Heart right ventricle (tissue), 16 donors: ENCODE measurements around the gene CPT1A. TPM values are rescaled to one million over a fixed set of nuclear protein-coding genes. Genes with fewer than 3 reads are reported as not detected.

ENCODE experiments used
- ATAC-seq, 8 donors: fragments of 200-7000 bp; cut with Tn5 transposase; one replicate each; pipeline ENCODE4 v1.9.1; 2020; ENCODE audit warnings: mild to moderate bottlenecking in 8 of 8, moderate library complexity in 8 of 8, moderate number of reproducible peaks in 1 of 8
- DNase-seq, 2 donors: peaks; one replicate each; pipeline ENCODE4 v3.0.0-alpha.2; 2020
- H3K27ac ChIP-seq, 10 donors: fragments of 200-600 bp; sonication (generic) in 2 of 10; one replicate each; pipeline versions ENCODE4 v1.5.0 to v1.8.0; 2020 to 2022; ENCODE audit warnings: mild to moderate bottlenecking in 3 of 10
- H3K27me3 ChIP-seq, 7 donors: fragments of 200-600 bp; one replicate each; pipeline ENCODE4 v1.8.0; 2021 to 2022; ENCODE audit warnings: mild to moderate bottlenecking in 2 of 7
- H3K36me3 ChIP-seq, 9 donors: fragments of 200-600 bp; sonication (generic) in 1 of 9; one replicate each; pipeline versions ENCODE4 v1.5.0 to v1.8.0; 2020 to 2022; ENCODE audit warnings: mild to moderate bottlenecking in 2 of 9
- H3K4me1 ChIP-seq, 9 donors: fragments of 200-600 bp; sonication (generic) in 1 of 9; one replicate each; pipeline versions ENCODE4 v1.5.0 to v1.8.0; 2020 to 2022; ENCODE audit warnings: mild to moderate bottlenecking in 4 of 9
- H3K4me3 ChIP-seq, 10 donors: fragments of 200-600 bp; sonication (generic) in 2 of 10; one replicate each; pipeline versions ENCODE4 v1.5.0 to v1.8.0; 2020 to 2022; ENCODE audit warnings: mild to moderate bottlenecking in 7 of 10, moderate library complexity in 2 of 10
- H3K9me3 ChIP-seq, 11 donors: fragments of 200-600 bp in 10 of 11; sonication (generic) in 2 of 11; one replicate each; pipeline versions ENCODE4 v1.5.0 to v1.8.0; 2013 to 2022; ENCODE audit warnings: mild to moderate bottlenecking in 2 of 11, control low read depth in 1 of 11, moderate library complexity in 1 of 11
- WGBS, 2 donors: extraction: QIAGEN DNeasy Blood & Tissue Kit; methylation state at CpG; one replicate each; pipeline ENCODE4 v1.1.7; 2013; ENCODE audit warnings: inconsistent platforms in 1 of 2; 5-methylcytosine and 5-hydroxymethylcytosine counted together
- intact Hi-C, 10 donors: fragments of 100-400 bp; cut with DNase I; formaldehyde crosslinking; loops; one replicate each; pipeline versions ENCODE4 v1.11.1 to v1.14.2; 2022
- polyA plus RNA-seq, 2 donors: library from polyadenylated mRNA; stranded (reverse); fragments of 200-250 nt; gene quantifications; one replicate each; pipeline ENCODE4 v1.2.3, GENCODE V29; 2013
- total RNA-seq, 10 donors: library from RNA; stranded (reverse); fragmentation: NEBNext Ultra II Directional in 3 of 10; extraction: Animal tissue kit (Norgen Biotek cat#: 25700) in 3 of 10; gene quantifications; one replicate each; pipeline versions ENCODE4 v1.2.1 to v1.2.4, GENCODE V29; 2021 to 2023
- TF ChIP-seq, protein P1 (sequence below), 9 donors: fragments of 200-600 bp; sonication (generic) in 2 of 9; IDR thresholded peaks; one replicate each; pipeline versions ENCODE4 v1.5.0 to v1.8.0; 2021 to 2022; ENCODE audit warnings: antibody characterized with exemption in 9 of 9, mild to moderate bottlenecking in 5 of 9, moderate library complexity in 1 of 9
- donor health status: Arrhythmogenic right ventricular cardiomyopathy.
- donor health status: ischemic (EF 13 %, LVEDD 7.1; RV severe dilation, severe dysfunction).
- donor health status: healthy with polysubstance abuse.
- donor health status: DM: no; HTN: yes; CAD: no.
- donor health status: DM: no; HTN: no; CAD: no.
- donor health status: ischemic (EF 25% LVEDD 6.9; RV normal size, moderate dysfunction).
- donor health status: ischemic (EF 25% LVEDD 5.7; RV mildly dilated, moderate dysfunction).
- donor health status: healthy.
- donor health status: DM: yes; HTN: yes; CAD: no.
- donor health status: Ischemic cardiomyopathy.
- donor health status: ischemic (EF 35%, LVEDD 5.7; RV mildly dilated, moderate dysfunction).
- donor health status: nonischemic (EF 11% LVEDD 7.7; RV severe dilation, severe dysfunction).
- donor health status: DM: yes; HTN: yes; CAD: no.
- donor health status: PGD.
- donor health status: ischemic (EF 29% LVEDD 5.4; RV normal size, mild dysfunction).
- donor health status: nonischemic (EF 23%, LVEDD 6.1; RV moderate dilation, normal function).

The CPT1A gene
- total and polyA plus RNA-seq, 12 donors, result 18.8 to 84.4 (median 44.2) TPM

DNA sequence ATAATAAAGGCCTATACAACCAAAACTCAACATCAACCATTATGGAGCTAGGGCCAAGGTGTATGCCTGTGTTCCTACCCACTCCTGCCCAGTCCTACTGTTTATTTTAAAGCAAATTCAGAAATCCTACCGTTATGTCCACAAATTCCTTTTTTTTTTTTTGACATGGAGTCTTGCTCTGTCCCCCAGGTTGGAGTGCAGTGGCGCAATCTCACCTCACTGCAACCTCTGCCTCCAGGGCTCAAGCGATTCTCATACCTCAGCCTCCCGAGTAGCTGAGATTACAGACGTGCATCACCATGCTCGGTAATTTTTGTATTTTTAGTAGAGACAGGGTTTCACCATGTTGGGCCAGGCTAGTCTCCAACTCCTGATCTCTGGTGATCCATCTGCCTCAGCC lies 3.1 kb upstream of the CPT1A start:
- no peaks in the 10 kb centered on the region for H3K27me3 ChIP-seq
- H3K4me3 ChIP-seq, result no peak overlapping the region
- no peaks in the 10 kb centered on the region for H3K9me3 ChIP-seq
- 76 to 89% methylated on average over 6 of the region's 6 CpGs for WGBS, 2 donors
- DNase-seq (no peak), ATAC-seq (no peak)
- peaks cover 0 to 44% (median 34%) of the 10 kb centered on the region in 9 donors for H3K4me1 ChIP-seq
- no peaks in the 10 kb centered on the region for H3K36me3 ChIP-seq
- intact Hi-C loops, result loop anchor here in 3 of 10 donors (5.0 to 10.0 kb wide), 4 partner anchors 38 to 62 kb away; partner anchors contain the start of genes IGHMBP2 (in 1 of the 3) and MRPL21 (in 1 of the 3)
- peak overlapping the region in 2 of 10 donors; percentile 91 to 97 for H3K27ac ChIP-seq
- TF ChIP-seq, protein P1, sequence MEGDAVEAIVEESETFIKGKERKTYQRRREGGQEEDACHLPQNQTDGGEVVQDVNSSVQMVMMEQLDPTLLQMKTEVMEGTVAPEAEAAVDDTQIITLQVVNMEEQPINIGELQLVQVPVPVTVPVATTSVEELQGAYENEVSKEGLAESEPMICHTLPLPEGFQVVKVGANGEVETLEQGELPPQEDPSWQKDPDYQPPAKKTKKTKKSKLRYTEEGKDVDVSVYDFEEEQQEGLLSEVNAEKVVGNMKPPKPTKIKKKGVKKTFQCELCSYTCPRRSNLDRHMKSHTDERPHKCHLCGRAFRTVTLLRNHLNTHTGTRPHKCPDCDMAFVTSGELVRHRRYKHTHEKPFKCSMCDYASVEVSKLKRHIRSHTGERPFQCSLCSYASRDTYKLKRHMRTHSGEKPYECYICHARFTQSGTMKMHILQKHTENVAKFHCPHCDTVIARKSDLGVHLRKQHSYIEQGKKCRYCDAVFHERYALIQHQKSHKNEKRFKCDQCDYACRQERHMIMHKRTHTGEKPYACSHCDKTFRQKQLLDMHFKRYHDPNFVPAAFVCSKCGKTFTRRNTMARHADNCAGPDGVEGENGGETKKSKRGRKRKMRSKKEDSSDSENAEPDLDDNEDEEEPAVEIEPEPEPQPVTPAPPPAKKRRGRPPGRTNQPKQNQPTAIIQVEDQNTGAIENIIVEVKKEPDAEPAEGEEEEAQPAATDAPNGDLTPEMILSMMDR (IDR thresholded peaks at IDR 0.05), result no peak

DNA sequence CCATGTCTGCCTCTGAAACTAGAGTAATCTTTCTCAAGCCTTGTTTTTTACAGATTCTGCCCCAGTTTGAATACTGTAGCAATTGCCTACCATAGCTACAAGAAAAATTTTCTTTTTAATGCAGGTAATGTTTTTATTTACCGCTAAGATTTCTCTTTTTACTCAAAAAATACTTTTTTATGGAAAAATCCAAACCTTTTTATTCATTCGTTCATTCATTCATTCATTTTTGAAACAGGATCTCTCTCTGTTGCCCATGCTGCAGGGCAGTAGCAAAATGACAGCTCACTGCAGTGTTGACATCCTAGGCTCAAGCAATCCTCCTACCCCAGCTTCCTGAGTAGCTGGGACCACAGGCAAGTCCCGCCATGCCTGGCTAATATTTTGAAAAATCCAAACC lies 2.7 kb upstream of the CPT1A start:
- H3K4me3 ChIP-seq, result peak overlapping the region in 9 of 10 donors; percentile 74 to 98 (median 91)
- no peaks in the 10 kb centered on the region for H3K36me3 ChIP-seq
- whole genome bisulfite sequencing, 2 donors, result 72 to 85% methylated on average over 3 of the region's 3 CpGs
- ATAC-seq (no peak), DNase-seq (no peak)
- intact Hi-C loops, result loop anchor here in 3 of 10 donors (5.0 to 10.0 kb wide), 4 partner anchors 37 to 62 kb away; partner anchors contain the start of genes IGHMBP2 (in 1 of the 3) and MRPL21 (in 1 of the 3)
- peaks cover 4 to 48% (median 38%) of the 10 kb centered on the region in 9 donors for H3K4me1 ChIP-seq
- peak overlapping the region; percentile 2 to 99 (median 74) for H3K27ac ChIP-seq
- TF ChIP-seq, protein P1 (IDR thresholded peaks at IDR 0.05), result no peak
- no peaks in the 10 kb centered on the region for H3K27me3 ChIP-seq
- H3K9me3 ChIP-seq, result no peaks in the 10 kb centered on the region

DNA sequence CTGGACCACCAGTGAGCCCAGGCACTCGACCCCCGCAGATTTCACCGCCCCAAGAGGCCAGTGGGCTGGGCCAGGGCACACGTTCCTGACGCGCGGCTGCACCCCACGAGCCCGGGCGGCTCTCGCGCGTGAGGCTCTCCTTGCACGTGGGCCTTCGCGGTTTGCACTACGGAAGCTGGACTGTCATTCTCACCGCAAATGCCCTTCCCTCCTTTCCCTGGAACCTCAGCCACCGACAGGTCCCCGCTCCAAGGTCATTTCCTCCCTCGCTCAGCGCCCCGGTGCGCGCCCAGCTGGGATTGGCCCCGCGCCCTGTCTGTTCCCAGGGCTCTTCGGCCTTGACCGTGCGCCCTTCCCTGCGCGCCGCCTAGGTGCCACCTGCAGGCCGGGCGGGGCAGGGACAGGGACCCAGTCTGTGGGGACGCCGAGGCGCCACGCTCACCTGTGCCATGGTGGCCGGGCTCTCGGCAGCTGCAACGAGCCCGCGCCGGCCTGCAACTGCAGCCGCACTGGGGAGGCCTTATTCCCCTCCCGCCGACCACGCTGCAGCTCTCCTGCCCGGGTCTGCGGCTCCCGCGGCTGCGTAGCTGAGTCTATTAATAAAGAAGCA lies 2.1 kb upstream of the CPT1A start:
- peaks cover 4 to 51% (median 43%) of the 10 kb centered on the region in 9 donors for H3K4me1 ChIP-seq
- H3K27ac ChIP-seq, result peak overlapping the region; percentile 2 to 99 (median 74)
- DNase-seq (peak; percentile 80 to 87), ATAC-seq (peak; percentile 41 to 81 (median 60))
- intact Hi-C loops, result loop anchor here in 3 of 10 donors (5.0 to 10.0 kb wide), 4 partner anchors 37 to 62 kb away; partner anchors contain the start of genes IGHMBP2 (in 1 of the 3) and MRPL21 (in 1 of the 3)
- no peaks in the 10 kb centered on the region for H3K9me3 ChIP-seq
- H3K4me3 ChIP-seq, result peak overlapping the region in 9 of 10 donors; percentile 74 to 98 (median 91)
- no peaks in the 10 kb centered on the region for H3K36me3 ChIP-seq
- no peaks in the 10 kb centered on the region for H3K27me3 ChIP-seq
- 5% methylated on average over 53 to 54 of the region's 54 CpGs for WGBS, 2 donors
- TF ChIP-seq, protein P1 (IDR thresholded peaks at IDR 0.05), result peak in 8 of 9 donors; percentile 46 to 76 (median 66)

DNA sequence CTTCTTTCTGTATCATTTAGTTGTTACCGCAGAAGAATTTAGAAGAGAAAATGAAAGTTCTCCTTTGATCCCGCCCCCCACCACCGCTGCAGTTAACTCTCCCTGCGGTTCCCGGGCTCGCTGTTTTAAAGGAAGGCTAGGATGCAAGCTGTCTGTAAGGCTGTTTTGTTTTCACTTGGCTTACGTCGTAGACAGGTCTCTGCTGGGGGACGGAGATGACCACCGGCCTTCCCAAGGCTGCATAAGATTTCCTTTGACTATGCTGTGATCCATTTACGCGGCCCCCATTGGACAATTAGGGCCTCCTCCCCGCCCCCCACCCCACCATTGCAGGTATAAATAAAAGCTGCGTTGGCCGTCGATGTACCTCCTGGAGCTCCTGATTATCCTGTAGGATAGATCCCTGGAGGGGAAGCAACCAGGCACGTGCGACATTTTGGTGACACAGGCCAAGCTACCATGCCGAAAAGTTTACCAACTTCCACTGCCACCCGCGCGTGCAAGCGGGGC lies 1.4 kb upstream of the CPT1A start:
- whole genome bisulfite sequencing, 2 donors, result 24 to 40% methylated on average over 23 of the region's 23 CpGs
- no peaks in the 10 kb centered on the region for H3K36me3 ChIP-seq
- intact Hi-C loops, result loop anchor here in 3 of 10 donors (5.0 to 10.0 kb wide), 4 partner anchors 36 to 62 kb away; partner anchors contain the start of genes IGHMBP2 (in 1 of the 3) and MRPL21 (in 1 of the 3)
- DNase-seq (peak in 1 of 2 donors; percentile 53), ATAC-seq (no peak)
- peak overlapping the region in 9 of 10 donors; percentile 74 to 98 (median 91) for H3K4me3 ChIP-seq
- no peaks in the 10 kb centered on the region for H3K27me3 ChIP-seq
- peaks cover 8 to 58% (median 50%) of the 10 kb centered on the region in 9 donors for H3K4me1 ChIP-seq
- TF ChIP-seq, protein P1 (IDR thresholded peaks at IDR 0.05), result no peak
- H3K9me3 ChIP-seq, result no peaks in the 10 kb centered on the region
- peak overlapping the region in 9 of 10 donors; percentile 69 to 99 (median 91) for H3K27ac ChIP-seq
